Mucosa of rectum (tissue), 2 donors: ENCODE data around the gene SLC22A8.
"Not testable (repeated sequence)": the region's sequence is repeated elsewhere in the genome, so short reads cannot be mapped to it uniquely, and the experiment has no call there.

Source experiments
- H3K27ac ChIP-seq, 2 donors: one replicate each; pipeline ENCODE4 v1.7.0; 2013; ENCODE audit warnings: inconsistent platforms in 2 of 2, low read depth in 2 of 2, low read length in 2 of 2
- H3K27me3 ChIP-seq, 2 donors: one replicate each; pipeline ENCODE4 v1.7.0; 2013; ENCODE audit warnings: low read length in 2 of 2; ENCODE audit not compliant: control insufficient read depth in 2 of 2, insufficient read depth in 2 of 2
- H3K36me3 ChIP-seq, 2 donors: one replicate each; pipeline ENCODE4 v1.7.0; 2013; ENCODE audit warnings: low read length in 2 of 2; ENCODE audit not compliant: control insufficient read depth in 2 of 2, insufficient read depth in 2 of 2
- H3K4me1 ChIP-seq, 2 donors: one replicate each; pipeline ENCODE4 v1.7.0; 2013; ENCODE audit warnings: low read length in 2 of 2, mild to moderate bottlenecking in 1 of 2; ENCODE audit not compliant: control insufficient read depth in 2 of 2, insufficient read depth in 2 of 2
- H3K4me3 ChIP-seq, 2 donors: one replicate each; pipeline ENCODE4 v1.7.0; 2013; ENCODE audit warnings: low read length in 2 of 2
- H3K9ac ChIP-seq, 2 donors: one replicate each; pipeline ENCODE4 v1.7.0; 2013; ENCODE audit warnings: low read length in 2 of 2, low read depth in 1 of 2, mild to moderate bottlenecking in 1 of 2
- H3K9me3 ChIP-seq, 2 donors: one replicate each; pipeline ENCODE4 v1.7.0; 2013; ENCODE audit warnings: low read length in 2 of 2; ENCODE audit not compliant: control insufficient read depth in 2 of 2
- donor health status: healthy.
- donor health status: Normal muscosa, but diverticular disease.

SLC22A8 gene

GRCh38 chr11:62965574-62965973, 50.1 kb downstream of the SLC22A8 start:
- no peak overlapping the region for H3K4me3 ChIP-seq
- H3K9me3 ChIP-seq, result no peaks in the 10 kb centered on the region
- no peak overlapping the region for H3K27ac ChIP-seq
- H3K9ac ChIP-seq, result no peak overlapping the region
- H3K27me3 ChIP-seq, result no peaks in the 10 kb centered on the region
- no peaks in the 10 kb centered on the region for H3K4me1 ChIP-seq
- no peaks in the 10 kb centered on the region for H3K36me3 ChIP-seq

DNA sequence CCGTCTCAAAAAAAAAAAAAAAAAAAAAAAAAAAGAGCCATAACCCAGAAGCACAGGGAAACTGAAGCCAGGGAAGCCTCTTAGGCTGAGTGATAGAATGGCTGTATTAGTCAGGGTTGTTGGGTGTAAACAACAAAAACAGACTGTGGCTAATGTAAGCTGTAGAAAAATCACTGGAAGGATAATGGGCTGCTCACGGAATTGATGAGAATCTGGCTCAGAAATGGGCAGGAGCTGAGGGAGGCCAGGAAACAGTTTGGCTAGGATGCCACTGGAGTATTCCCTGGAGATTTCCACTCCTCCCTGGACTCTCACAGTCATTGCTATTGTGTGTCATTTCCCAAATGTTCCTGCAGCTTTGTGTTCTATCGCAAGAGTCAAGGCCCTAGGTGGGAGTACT, 53.2 kb downstream of the SLC22A8 start:
- no peak overlapping the region for H3K9ac ChIP-seq
- no peak overlapping the region for H3K4me3 ChIP-seq
- no peaks in the 10 kb centered on the region for H3K27me3 ChIP-seq
- no peaks in the 10 kb centered on the region for H3K9me3 ChIP-seq
- H3K4me1 ChIP-seq, result peaks cover 0 to 11% of the 10 kb centered on the region in 2 donors
- no peaks in the 10 kb centered on the region for H3K36me3 ChIP-seq
- no peak overlapping the region for H3K27ac ChIP-seq

DNA sequence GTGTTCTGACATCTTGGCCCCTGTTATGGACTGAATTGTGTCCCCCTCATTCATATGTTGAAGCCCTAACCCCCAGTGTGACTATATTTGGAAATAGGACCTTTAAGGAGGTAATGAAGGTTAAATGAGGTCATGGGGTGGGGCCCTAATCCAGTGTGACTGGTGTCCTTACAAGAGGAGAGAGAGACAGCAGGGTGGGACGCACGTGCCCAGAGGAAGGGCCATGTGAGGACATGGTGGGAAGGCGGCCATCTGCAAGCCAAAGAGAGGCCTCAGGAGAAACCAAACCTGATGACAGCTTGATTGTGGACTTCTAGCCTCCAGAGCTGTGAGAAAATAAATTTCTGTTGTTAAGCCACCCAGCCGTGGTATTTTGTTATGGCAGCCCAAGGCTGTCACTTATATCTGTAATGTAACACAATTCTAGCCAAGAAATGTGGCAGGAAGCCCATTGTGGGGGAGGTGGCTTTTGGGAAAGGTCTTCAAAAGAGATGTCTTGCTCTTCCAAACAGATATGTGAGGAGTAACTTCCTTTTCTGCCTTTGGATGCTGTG, 54.5 kb downstream of the SLC22A8 start:
- no peaks in the 10 kb centered on the region for H3K36me3 ChIP-seq
- H3K4me1 ChIP-seq, result peaks cover 0 to 11% of the 10 kb centered on the region in 2 donors
- H3K9me3 ChIP-seq, result no peaks in the 10 kb centered on the region
- no peak overlapping the region for H3K4me3 ChIP-seq
- H3K9ac ChIP-seq, result no peak overlapping the region
- H3K27me3 ChIP-seq, result no peaks in the 10 kb centered on the region
- no peak overlapping the region for H3K27ac ChIP-seq

GRCh38 chr11:62959422-62959980, 56.1 kb downstream of the SLC22A8 start:
- Histone ChIP-seq H3K9ac (no peak overlapping the region), H3K27me3 (no peaks in the 10 kb centered on the region), H3K27ac (no peak overlapping the region), H3K9me3 (no peaks in the 10 kb centered on the region), H3K4me3 (no peak overlapping the region), H3K4me1 (peaks cover 0 to 11% of the 10 kb centered on the region in 2 donors), H3K36me3 (no peaks in the 10 kb centered on the region)

DNA sequence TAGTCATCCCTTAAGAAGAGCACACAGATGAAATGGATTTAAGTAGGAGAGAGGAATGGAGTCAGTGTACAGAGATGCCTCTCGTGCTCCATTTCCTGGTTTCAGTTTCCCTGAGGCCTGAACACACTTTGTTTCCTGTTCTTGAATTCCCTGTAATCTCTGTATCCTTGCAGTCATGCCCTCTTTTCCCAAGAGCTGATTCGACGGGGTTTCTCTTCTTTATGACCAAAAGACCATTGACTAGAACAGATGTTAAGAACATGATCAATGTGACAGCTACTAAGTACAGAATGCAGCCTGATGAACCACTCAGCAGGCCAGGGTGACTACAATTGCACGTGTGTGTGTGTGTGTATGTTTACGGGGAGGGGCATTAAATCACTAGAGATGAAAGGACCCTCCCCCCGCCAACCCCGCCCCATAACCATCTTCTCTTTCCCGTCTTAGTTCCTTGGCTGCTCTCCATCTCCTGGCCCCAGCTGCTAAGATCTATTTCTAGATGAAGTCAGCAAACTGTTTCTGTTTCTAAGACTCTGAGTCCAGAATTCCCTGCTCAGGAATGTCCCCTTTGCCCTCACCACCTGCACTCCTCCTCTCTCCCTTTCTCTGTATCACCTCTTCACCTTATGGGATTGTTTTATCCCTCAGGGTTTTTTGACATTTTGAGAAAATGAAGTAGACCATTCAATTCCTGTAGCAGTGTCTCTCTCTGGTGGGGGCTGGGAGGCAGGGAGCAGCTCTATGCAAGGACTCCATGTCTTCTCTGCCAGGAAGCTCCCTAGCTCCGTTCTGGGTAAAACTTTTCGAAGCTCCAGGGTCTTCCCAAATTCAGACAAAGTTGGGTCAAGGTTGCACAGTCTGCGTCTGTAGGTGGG, 56.9 kb downstream of the SLC22A8 start:
- H3K27ac ChIP-seq, result no peak overlapping the region
- H3K4me3 ChIP-seq, result peak overlapping the region in 1 of 2 donors; percentile 16
- no peaks in the 10 kb centered on the region for H3K36me3 ChIP-seq

GRCh38 chr11:62957147-62957546, 58.5 kb downstream of the SLC22A8 start:
- no peaks in the 10 kb centered on the region for H3K27me3 ChIP-seq

More for the DNA sequence above, 56.9 kb downstream of the SLC22A8 start:
- Histone ChIP-seq H3K9me3 (no peaks in the 10 kb centered on the region), H3K4me1 (peaks cover 0 to 11% of the 10 kb centered on the region in 2 donors), H3K27me3 (no peaks in the 10 kb centered on the region), H3K9ac (no peak overlapping the region)

GRCh38 chr11:62954478-62954877, 61.2 kb downstream of the SLC22A8 start:
- Histone ChIP-seq H3K27ac (no peak overlapping the region), H3K9ac (no peak overlapping the region), H3K4me3 (no peak overlapping the region), H3K9me3 (no peaks in the 10 kb centered on the region), H3K36me3 (no peaks in the 10 kb centered on the region), H3K4me1 (peaks cover 0 to 11% of the 10 kb centered on the region in 2 donors), H3K27me3 (no peaks in the 10 kb centered on the region)

More at GRCh38 chr11:62957147-62957546, 58.5 kb downstream of the SLC22A8 start:
- no peak overlapping the region for H3K4me3 ChIP-seq
- H3K4me1 ChIP-seq, result peaks cover 0 to 11% of the 10 kb centered on the region in 2 donors
- no peaks in the 10 kb centered on the region for H3K36me3 ChIP-seq
- H3K9me3 ChIP-seq, result no peaks in the 10 kb centered on the region
- H3K27ac ChIP-seq, result no peak overlapping the region
- no peak overlapping the region for H3K9ac ChIP-seq

GRCh38 chr11:62953811-62954210, 61.8 kb downstream of the SLC22A8 start:
- Histone ChIP-seq H3K4me3 (no peak overlapping the region), H3K4me1 (peaks cover 0 to 4% of the 10 kb centered on the region in 2 donors), H3K27me3 (no peaks in the 10 kb centered on the region)

DNA sequence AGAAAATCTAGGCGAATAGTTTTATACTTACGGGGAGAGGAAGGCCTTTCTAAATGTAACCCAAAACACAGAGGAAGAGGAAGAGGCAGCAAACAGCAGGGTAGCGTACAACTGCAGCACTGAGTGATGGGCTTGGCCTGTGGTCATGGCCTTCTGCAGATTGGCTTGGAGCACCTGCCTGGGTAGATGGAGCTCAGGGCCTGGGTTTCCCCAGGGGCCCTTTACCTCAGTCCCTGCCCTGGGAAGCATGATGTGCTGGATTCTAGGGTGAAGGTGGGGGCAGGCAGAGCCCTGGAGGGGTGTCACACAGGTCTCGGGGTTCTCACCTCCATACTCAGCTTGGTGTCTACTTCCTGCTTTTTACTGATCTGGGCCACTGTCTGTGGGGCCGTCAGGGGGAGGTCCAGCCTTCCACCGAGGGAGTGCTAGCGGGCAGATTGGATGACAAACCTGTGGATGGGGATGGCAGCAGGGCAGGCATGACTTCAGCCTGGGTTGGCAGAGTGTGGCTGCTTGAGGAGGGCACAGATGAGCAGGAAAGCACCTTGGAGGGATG, 66.8 kb downstream of the SLC22A8 start:
- no peaks in the 10 kb centered on the region for H3K4me1 ChIP-seq
- no peak overlapping the region for H3K27ac ChIP-seq
- no peak overlapping the region for H3K4me3 ChIP-seq
- H3K9me3 ChIP-seq, result no peaks in the 10 kb centered on the region
- H3K9ac ChIP-seq, result no peak overlapping the region
- H3K27me3 ChIP-seq, result no peaks in the 10 kb centered on the region
- no peaks in the 10 kb centered on the region for H3K36me3 ChIP-seq

More at GRCh38 chr11:62953811-62954210, 61.8 kb downstream of the SLC22A8 start:
- H3K9me3 ChIP-seq, result no peaks in the 10 kb centered on the region
- H3K27ac ChIP-seq, result no peak overlapping the region
- no peaks in the 10 kb centered on the region for H3K36me3 ChIP-seq
- no peak overlapping the region for H3K9ac ChIP-seq

- not testable (repeated sequence) for H3K27ac ChIP-seq, H3K4me3 ChIP-seq, H3K9me3 ChIP-seq, H3K27me3 ChIP-seq, H3K4me1 ChIP-seq, H3K36me3 ChIP-seq, H3K9ac ChIP-seq
Observed at GRCh38 chr11:62945538-62945937, 70.1 kb downstream of the SLC22A8 start.
